Measurements from ENCODE around the gene SMAD3.

GRCh38 chr15:67037694-67038093 is 27.7 kb upstream of the SMAD3 start:
- TF ChIP-seq CTCF (conservative IDR thresholded peaks at IDR 0.05) (no peak), ZFX (IDR thresholded peaks at IDR 0.05) (no peak)

All from C4-2B (cell line).